NCI-H1436 (cell line): ENCODE measurements around the gene CRYL1.

Experiments used
- DNase-seq: peaks from one replicate; lab custom pipeline; 2025; lab: John Stamatoyannopoulos, UW

CRYL1 gene

DNA sequence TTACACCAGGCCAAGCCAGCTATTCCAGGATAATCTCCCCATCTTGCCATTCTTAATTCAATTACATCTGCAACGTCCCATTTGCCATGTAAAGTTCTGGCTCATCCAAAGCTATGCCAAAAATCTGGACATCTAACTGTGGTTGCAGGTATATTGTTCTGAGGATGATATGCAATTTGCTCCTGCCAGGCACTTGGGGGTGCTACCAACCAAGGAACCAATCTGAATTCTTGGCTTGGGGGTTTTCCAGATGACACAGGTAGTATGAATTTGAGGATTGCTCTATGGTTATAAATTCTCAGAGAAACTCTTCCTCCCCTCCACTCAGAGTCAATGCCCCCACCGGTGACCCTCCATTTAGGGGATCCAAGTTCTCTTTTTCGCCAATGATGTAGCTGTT, 33.0 kb downstream of the CRYL1 start:
- no peak for DNase-seq

DNA sequence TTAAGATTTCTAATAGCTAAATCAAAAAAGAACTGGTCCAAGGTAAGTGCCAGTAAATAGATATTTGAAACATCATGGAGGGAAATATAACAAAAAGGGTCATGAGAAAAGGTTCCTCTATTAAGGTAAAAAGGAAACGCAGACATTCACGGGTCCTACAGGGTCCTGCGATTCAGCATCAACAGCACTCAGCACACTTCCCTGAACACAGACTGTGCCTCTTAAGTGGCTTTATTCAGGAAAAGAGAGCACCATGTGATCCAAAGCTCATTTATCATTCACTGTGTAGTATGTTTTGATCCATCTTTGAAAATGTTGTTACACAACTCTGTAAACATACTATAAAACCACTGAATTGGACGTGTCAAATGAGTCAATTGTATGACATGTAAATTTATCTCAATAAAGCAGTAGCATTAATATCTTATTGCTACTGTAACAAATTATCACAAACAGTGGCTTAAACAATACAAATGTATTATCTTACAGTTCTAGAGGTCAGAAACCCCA, 33.7 kb downstream of the CRYL1 start:
- DNase-seq = no peak

DNA sequence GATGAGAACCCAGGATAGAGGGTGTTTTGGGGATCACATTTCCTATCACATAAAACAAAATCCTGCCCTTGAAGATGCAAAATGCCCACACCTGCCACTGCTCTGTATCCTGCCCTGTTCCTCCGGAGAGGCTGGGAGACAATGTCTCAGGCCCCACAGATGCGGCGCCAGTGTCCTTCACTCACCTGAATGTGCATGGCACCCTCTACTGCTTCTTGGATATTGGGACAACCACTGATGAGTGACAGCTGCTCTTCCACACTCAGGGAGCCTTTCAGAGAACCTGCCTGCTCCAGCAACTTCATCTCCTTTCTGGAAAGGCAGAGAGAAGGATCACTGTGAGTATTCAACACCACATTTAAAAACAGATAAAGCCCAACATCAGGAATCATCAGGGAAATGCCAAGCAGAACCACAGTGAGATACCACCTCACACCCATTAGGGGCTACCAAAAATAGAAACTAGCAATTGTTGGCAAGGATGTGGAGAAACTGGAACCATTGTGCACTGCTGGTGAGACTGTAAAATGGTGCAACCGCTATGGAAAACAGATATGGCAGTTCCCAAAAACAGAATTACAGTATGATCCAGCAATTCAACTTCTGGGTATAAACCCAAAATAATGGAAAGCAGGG, 36.4 kb downstream of the CRYL1 start:
- peak; percentile 12 for DNase-seq

DNA sequence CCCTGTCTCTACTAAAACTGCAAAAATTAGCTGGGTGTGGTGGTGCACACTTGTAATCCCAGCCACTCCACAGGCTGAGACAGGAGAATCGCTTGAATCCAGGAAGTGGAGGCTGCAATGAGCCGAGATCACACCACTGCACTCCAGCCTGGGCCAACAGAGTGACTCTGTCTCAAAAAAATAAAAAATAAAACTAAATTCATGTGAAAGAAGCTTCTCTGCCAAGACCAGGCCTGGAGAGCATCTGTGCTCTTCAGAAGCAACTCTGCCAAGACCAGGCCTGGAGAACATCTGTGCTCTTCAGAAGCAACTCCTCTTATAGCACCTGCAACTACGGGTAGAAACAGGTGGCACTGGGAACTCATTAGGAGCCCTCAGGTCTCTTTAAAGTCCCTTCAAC, 37.7 kb downstream of the CRYL1 start:
- no peak for DNase-seq

DNA sequence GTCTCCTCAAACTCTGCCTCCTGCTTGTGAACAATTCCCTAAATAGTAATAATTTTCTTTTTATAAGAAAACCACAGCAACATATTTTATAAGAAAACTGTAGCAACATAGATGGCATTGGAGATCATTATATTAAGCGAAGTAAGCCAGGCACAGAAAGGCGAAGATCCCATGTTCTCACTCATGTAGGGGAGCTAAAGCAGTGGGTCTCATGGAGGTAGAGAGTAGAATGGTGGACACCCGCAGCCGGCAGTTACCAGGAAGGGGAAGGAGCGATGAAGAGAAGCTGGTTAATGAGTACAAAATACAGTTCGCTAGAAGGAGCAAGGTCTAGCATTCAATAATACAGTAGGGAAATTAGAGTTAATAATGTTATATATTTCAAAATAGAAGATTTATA, 42.9 kb downstream of the CRYL1 start:
- DNase-seq = no peak

DNA sequence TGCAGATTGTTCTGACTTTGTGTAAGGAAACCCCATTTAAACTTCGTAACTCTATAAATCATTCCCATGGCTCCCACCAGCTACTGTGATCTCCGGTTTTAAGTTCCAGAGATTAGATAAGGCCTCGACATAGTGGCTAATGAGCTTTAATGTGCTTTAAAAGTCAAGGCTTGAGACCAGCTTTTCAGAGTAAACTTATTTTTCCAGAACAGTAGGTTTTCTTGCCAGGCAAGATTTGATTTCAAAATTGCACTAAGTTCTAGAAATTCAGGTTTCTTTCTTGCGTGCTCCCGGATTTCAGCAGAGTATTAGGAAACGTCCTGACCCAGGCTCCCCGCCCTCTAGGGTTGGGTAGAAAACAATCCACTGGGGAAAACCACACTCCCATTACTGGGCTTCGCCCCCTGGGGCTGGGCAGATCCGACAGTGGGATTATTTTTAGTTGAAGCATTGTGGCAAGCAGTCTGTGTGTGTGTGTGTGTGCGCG, 43.3 kb downstream of the CRYL1 start:
- DNase-seq = no peak

DNA sequence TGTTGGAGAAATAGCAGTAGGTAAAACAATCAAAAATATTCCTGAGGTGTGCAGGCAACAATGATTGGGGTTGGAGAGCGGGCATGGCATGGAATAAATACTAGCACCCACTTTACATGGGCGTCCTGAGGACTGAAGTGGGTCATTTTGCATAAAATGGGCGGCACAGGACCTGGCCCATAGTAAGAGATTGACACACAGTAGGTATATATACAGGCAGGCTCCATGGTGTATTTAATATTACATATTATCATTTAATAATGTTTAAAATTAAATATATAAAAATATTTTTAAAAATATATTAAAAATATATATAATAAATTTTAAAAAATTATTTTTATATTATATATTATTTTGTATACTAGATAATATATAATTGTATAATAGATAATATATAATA, 48.3 kb downstream of the CRYL1 start:
- no peak for DNase-seq

DNA sequence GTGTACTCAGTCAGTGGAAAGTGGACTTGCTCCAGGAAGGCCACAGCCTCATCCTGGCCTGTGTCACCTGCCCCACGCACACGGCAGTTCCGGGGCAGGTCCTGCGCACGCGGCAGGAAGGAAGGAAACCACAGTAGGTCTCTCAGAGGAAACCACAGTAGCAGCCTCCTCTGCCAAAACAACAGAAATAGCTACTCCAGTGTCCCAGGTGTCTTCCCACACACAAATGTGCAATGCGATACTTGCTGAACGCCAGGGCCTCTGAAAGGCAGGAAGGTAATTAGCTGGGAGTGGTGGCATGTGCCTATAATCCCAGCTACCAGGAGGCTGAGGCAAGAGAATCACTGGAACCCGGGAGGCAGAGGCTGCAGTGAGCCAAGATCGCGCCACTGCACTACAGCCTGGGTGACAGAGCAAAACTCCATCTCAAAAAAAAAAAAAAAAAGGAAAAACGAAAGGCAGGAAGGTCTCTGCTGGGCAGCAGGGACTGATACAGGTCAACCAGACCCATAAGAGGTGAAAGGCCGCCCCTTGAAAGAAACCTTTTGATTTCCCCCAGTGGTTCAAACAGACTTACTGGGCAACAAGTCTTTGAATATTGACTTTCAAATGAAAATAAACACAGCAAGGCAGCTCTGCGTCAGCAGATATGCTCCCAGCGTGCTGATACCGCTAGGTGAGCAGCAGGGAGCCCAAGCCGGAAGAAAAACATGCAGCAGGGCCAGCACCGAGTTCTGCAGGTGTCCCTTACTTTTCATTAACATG, 49.5 kb downstream of the CRYL1 start:
- DNase-seq = no peak

DNA sequence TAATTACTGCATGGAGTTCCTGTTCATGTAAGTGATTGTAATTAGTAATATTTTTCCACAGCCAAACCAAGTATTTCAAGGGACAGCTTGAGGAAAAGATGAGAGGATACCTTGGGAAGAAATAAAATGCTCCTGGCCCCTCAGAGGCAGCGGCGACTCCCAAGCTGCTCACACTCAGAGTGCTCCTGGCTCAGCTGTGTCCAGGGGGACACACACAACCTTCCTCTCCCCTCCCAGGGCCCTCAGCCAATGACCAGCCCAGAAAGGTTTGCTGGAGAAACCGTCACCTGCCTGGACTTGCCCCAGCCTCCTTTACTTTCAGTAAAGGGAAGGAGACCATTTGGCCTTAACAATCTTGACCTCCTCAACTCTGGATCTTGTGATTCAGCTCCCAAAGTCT, 51.1 kb downstream of the CRYL1 start:
- no peak for DNase-seq

DNA sequence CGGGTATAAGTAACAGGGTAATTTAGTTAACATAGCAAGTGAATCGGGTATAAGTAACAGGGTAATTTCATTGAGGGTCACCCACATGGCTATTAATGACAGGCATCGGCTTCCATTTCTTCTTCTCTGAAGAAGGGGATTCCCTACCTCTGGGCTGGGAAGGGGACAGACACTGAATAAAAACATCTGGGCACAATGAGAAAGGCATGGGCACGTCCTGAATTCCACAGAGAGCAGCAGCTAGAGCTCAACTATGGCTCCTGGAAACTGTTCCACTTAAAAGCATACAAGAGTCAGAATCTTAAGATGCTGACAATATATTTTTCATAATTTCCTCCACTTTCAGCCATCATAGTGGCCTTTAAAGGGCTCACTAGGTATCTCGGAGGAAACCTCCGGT, 51.8 kb downstream of the CRYL1 start:
- DNase-seq = no peak

DNA sequence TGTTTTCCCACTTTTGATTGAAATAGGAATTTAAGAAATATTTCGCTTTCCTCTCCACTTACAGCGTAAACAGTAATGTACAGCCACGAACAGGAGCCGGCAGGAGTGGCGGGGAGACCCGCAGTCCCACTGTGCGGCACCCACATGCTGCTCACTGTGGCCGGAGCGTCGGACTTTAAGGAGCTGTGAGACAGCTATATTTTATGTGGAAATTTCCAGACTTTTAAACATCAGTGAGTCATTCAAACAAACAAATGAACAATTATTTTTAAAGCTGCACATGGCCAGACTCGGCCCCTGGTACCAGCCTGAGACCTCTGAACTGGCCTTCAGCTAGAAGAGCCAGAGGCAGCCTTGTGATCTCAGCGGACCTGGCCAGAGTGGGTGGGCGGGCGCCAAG, 52.5 kb downstream of the CRYL1 start:
- no peak for DNase-seq

DNA sequence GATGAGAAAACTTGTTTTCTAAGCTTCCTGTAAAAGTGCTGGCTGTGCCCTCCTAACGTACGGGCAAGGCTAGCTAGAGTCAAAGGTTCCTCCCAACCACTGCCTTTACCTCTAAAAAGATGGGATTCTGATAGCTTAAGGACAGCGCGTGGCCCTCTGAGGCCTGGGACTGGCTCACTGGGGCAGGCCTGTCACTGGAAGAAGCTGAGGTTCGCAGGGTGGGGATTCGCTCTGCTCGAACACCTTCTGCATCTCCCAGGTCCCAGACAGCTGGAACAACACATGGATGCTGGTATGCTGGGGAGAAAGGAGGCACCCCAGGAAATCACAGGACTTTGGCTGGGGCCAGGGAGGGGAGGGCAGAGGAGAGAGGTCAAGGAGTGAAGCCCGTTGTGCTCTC, 53.1 kb downstream of the CRYL1 start:
- DNase-seq = no peak

DNA sequence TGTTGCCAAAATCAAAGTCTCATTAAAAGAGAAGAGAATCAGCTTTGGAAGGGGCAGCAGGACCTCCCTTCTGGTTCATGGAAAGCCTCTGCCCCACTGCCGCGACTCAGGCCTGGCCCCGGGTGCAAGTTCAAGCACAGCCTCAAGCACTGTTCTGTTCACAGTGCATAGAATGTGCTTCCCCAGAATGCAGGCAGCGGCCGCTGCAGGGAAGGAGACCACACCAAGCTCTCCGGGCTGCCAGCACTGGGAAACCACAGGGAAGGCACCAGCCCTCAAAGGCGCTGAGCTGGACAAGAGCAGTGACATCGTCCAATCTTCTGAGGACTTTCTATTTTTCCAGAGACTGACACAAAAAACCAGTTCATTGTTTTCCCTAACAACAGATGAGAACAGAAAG, 55.5 kb downstream of the CRYL1 start:
- DNase-seq = no peak

DNA sequence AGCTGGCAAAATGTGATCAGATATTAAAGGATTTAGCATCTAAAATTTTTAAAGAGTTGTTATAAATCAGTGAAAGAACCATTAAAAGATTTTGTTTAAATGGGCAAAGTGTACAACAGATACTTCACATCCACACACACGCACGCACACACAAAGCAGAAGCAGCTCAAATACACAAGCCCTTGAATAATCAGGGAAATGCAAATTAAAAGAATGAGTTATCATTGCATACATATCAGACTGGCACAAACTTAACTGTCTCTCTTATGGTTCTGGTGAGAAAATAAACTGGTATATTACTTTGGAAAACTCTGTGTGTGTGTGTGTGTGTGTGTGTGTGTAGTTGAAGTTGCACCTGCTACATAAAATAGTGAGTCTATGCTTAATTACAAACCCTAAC, 59.3 kb downstream of the CRYL1 start:
- DNase-seq = no peak

DNA sequence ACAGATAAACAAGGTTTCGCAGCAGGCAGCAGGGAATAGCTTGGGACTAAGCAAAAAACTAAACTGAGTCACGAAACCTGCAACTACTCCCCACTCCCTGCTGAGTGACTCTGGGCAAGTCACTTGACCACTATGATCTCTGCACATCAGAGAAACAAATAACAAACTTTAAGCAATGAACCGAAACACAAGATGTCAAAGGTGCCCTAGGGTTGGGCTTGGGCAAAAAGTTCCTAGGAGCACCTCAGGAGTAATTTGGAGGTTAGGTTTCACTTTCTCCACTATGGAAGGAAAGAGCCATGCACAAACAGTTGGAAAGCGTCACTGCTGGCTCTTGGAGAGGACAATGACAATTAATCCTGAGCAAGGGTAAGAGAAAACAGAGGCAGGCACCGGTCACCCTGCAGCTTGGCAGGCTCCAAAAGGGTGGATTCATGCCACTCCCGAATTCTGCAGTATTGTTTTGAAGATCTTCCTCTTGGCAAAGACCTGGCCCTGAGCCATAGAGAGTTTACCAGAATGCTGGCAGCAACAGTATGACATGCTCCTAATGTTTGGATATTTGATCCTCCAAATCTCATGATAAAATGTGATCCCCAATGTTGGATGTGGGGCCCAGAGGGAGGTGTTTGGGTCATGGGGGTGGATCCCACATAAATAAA, 60.3 kb downstream of the CRYL1 start:
- DNase-seq = no peak

DNA sequence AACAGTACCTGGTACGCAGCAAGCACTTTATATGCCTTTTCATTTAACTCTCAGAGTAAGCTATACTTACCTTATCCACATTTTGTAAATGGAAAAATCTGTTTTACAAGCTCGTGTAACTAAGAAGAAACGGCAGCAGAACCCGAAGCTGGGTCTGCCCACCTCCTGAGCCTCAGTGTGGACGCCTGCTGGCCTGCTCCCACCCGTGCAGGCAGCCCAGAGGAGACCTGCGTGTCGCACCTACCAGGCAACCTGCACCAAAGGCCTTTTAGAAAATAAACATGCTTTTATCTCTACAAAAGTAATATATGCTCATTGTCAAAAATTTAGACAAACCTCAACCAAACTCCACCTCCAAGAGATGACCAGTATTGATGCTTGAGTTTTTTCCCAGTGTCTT, 62.7 kb downstream of the CRYL1 start:
- DNase-seq = no peak

DNA sequence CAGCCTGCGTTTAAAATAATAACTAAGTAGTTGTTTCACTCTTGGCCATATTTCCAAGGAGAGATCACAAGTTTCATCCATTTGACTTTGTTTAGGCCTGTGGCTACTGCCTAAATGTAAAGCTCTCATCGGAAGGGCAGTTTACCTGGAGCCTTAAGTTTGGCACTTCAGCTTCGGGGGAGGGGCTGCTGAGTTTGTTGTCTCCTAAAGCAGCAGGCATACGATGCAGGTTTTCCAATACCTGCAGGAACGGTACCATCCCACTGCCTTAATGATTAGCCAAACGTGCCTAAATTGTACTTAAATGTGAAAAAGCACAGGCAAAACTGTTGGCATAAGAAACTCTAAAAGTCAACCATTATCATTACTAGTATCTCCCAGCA, 63.1 kb downstream of the CRYL1 start:
- DNase-seq = no peak

DNA sequence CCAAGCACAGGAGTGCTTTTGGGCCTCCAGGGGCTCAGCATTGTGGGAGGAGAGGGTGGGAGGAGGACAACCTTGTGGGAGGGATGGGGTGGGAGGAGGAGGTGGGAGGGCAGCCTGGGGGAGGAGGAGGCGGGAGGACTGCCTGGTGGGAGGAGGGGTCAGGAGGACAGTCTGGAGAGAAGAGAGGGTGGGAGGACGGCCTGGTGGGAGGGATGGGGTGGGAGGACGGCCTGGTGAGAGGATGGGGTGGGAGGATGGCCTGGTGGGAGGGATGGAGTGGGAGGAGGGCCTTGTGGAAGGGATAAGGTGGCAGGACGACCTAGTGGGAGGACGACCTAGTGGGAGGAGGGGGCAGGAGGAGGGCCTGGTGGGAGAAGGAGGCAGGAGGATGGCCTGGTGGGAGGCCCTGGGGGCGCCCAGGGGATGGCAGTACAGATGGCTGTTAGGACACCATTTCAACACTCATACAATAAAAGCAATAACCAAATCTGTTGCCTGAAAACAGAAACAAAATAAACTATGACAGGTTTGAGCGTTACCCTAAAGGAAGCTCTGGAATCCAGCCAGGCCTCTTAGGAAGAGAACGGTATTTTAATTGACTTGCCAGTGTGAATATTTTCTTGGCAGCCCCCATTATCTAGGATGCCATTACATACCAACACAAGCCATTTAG, 63.7 kb downstream of the CRYL1 start:
- DNase-seq = no peak

DNA sequence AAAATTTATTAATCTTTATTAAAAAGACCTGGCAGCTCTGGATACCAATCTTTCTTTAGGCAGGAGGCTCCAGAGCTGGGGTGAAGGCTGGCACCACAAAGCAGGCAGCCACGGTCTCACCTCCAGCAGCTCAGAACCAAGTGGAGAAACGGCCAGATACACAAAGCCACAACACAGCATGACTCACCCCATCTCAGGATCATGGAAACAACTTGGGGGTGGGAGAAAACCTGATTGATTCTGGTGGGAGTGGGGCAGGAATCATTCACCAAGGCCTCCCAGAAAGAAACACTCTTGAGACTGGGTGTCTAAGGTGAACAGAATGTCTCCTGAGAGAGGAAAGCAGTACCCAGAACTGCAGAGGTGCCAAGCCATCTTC, 64.2 kb downstream of the CRYL1 start:
- no peak for DNase-seq

DNA sequence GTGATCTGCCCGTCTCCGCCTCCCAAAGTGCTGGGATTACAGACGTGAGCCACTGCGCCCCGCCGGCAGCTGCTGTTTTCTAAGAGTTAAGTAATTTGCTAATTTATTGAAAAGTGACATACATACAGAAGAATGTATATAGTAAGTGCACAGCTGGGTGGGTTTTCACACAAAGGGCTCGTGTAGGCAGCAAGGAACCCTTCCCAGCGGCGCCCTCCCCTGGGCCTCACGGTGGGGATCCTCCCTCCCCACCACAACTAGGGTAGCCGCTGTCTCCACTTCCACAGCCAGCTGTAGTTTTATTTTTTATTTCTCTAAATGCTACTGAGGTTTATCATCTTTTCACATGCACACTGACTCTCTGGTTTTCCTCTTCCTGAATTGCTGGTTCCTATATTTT, 64.9 kb downstream of the CRYL1 start:
- no peak for DNase-seq

DNA sequence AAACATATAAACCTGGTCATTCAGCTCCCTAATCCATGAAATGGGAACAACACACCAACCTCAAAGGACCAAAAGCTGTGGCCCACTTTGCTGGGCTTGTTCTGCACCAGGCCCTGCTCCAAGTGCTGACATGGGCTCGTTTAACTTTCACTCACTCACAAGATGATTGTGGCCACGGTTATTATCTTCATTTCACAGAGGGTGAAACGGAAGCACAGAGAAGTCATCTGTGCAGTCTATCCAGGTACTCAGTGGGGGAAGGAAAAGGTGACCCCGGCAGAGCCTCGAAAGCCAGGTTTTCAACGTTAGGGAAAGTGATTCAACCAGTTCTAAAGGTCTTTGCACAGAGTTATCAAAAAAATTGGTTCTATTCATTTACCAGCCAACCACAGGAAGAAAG, 68.0 kb downstream of the CRYL1 start:
- DNase-seq = no peak

DNA sequence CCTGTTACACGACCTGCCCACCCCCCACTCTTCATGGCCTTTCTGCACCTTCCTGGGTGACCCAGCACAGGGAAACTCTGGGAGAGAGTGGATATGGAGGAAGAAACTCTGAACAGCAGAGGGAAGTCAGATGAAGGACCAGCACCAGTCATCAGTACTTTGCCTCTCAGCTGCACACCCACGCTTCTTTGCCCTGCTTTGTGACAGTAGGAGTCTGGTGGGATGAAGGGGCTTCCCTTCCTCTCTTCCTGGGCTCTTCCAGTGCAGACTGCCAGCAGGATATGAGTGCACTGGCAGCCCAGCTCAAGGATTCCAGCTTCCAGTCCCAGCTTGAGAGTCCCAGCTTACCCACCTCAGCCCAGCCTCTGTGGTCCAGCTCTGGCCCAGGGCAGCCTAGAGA, 68.9 kb downstream of the CRYL1 start:
- no peak for DNase-seq

DNA sequence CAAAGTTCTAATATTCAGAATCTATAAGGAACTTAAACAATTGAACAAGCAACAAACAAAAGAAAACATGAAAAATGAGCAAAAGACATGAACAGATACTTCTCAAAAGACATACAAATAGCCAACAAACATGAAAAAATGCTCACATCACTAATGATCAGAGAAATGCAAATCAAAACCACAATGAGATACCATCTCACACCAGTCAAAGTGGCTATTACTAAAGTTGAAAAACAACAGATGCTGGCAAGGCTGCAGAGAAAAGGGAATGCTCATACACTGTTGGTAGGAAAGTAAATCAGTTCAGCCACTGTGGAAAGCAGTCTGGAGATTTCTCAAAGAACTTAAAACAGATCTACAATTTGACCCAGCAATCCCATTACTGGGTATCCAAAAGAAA, 74.3 kb downstream of the CRYL1 start:
- DNase-seq = no peak
